HepG2 (cell line): ENCODE results near the gene GNAZ. TPM values are rescaled to one million over a fixed set of nuclear protein-coding genes. Genes with fewer than 3 reads are reported as not detected.

Source experiments
- ARNT2 ChIP-seq: sonication (generic); formaldehyde crosslinking; IDR thresholded peaks from 2 replicates; pipeline ENCODE4 v1.8.0; 2022; ENCODE audit warnings: mild to moderate bottlenecking, low read depth, missing genetic modification reagents, moderate library complexity
- DR1 ChIP-seq: sonication (generic); formaldehyde crosslinking; IDR thresholded peaks from 2 replicates; pipeline ENCODE4 v1.8.0; 2021; ENCODE audit warnings: mild to moderate bottlenecking, missing genetic modification reagents, inconsistent platforms
- GATA4 ChIP-seq: sonication (generic); IDR thresholded peaks from 2 replicates; pipeline ENCODE4 v1.6.1; 2016; ENCODE audit warnings: antibody characterized with exemption, low read depth, borderline replicate concordance
- MED1 ChIP-seq: sonication (generic); formaldehyde crosslinking; IDR thresholded peaks from 2 replicates; pipeline ENCODE4 v1.4.0; 2020; ENCODE audit warnings: missing genetic modification reagents
- NFE2L2 ChIP-seq: fragments of 150-350 bp; IDR thresholded peaks from 2 replicates; pipeline ENCODE4 v1.6.1; 2014; ENCODE audit warnings: low read length
- PCBP2 ChIP-seq: fragments of 200-400 bp; formaldehyde crosslinking; optimal IDR thresholded peaks from 2 replicates; pipeline ENCODE3; 2018; ENCODE audit warnings: low read length, low read depth; ENCODE audit not compliant: poor library complexity, severe bottlenecking
- PPARG ChIP-seq: conservative IDR thresholded peaks from 2 replicates; pipeline ENCODE4 v1.6.1; 2016; ENCODE audit warnings: missing biosample characterization, missing genetic modification reagents
- PTBP1 ChIP-seq: fragments of 200-400 bp; formaldehyde crosslinking; IDR thresholded peaks from 2 replicates; pipeline ENCODE4 v1.6.1; 2018; ENCODE audit warnings: low read length, low read depth; ENCODE audit not compliant: poor library complexity, severe bottlenecking
- RFXAP ChIP-seq: sonication (generic); formaldehyde crosslinking; IDR thresholded peaks from 2 replicates; pipeline ENCODE4 v1.4.0; 2020; ENCODE audit warnings: missing genetic modification reagents, borderline replicate concordance
- SMARCC2 ChIP-seq: fragments of 450-650 bp; IDR thresholded peaks from 2 replicates; pipeline ENCODE4 v1.6.1; 2017; ENCODE audit warnings: antibody characterized with exemption, mild to moderate bottlenecking
- ZMYM2 ChIP-seq: sonication (generic); formaldehyde crosslinking; IDR thresholded peaks from 2 replicates; pipeline ENCODE4 v1.8.0; 2022; ENCODE audit warnings: mild to moderate bottlenecking, missing genetic modification reagents
- ZNF10 ChIP-seq: sonication (generic); formaldehyde crosslinking; IDR thresholded peaks from 2 replicates; pipeline ENCODE4 v1.4.0; 2020; ENCODE audit warnings: mild to moderate bottlenecking, low read depth, missing genetic modification reagents, borderline replicate concordance
- ZNF138 ChIP-seq: sonication (generic); formaldehyde crosslinking; IDR thresholded peaks from 2 replicates; pipeline ENCODE4 v1.5.0; 2020; ENCODE audit warnings: mild to moderate bottlenecking, low read depth, missing genetic modification reagents
- ZNF564 ChIP-seq: sonication (generic); formaldehyde crosslinking; IDR thresholded peaks from 2 replicates; pipeline ENCODE4 v1.8.1; 2023; ENCODE audit warnings: mild to moderate bottlenecking, missing genetic modification reagents
- ZNF678 ChIP-seq: sonication (generic); formaldehyde crosslinking; IDR thresholded peaks from 2 replicates; pipeline ENCODE4 v1.4.0; 2020; ENCODE audit warnings: mild to moderate bottlenecking, missing genetic modification reagents
- polyA plus RNA-seq, 8 experiments: library from polyadenylated mRNA; depleted of rRNA in 3 of 8; stranded (reverse) in 7 of 8; unstranded in 1 of 8; fragments of >200 nt; fragmentation: Illumina TruSeq in 4 of 8; extraction: Trizol in 4 of 8; gene quantifications; 2 replicates each; pipeline versions ENCODE4 v1.2.1 to v1.2.3, GENCODE V29; 2011 to 2016; ENCODE audit warnings: low read depth in 4 of 8, missing spikeins in 1 of 8, mixed read lengths in 1 of 8; ENCODE audit not compliant: insufficient read depth in 1 of 8
- total RNA-seq, 5 experiments: library from RNA; depleted of rRNA; stranded (reverse); fragments of >200 nt; fragmentation: Illumina TruSeq; extraction: Trizol; gene quantifications; 2 replicates each; pipeline ENCODE4 v1.2.3, GENCODE V29; 2016; ENCODE audit warnings: low read depth in 1 of 5
- TF ChIP-seq, protein P1 (sequence below): sonication (generic); formaldehyde crosslinking; IDR thresholded peaks from 2 replicates; pipeline ENCODE4 v1.8.1; 2022; ENCODE audit warnings: mild to moderate bottlenecking, missing genetic modification reagents
- TF ChIP-seq, protein P2 (sequence below): sonication (generic); formaldehyde crosslinking; IDR thresholded peaks from 2 replicates; pipeline ENCODE4 v1.5.0; 2020; ENCODE audit warnings: mild to moderate bottlenecking, missing genetic modification reagents, moderate library complexity
- TF ChIP-seq, protein P3 (sequence below): sonication (generic); IDR thresholded peaks from 2 replicates; pipeline ENCODE4 v1.6.1; 2016; ENCODE audit warnings: low read depth, borderline replicate concordance
- TF ChIP-seq, protein P4 (sequence below): sonication (generic); formaldehyde crosslinking; IDR thresholded peaks from 2 replicates; pipeline ENCODE4 v1.4.0; 2020; ENCODE audit warnings: missing genetic modification reagents
- TF ChIP-seq, protein P5 (sequence below): sonication (generic); formaldehyde crosslinking; IDR thresholded peaks from 2 replicates; pipeline ENCODE4 v1.4.0; 2020; ENCODE audit warnings: mild to moderate bottlenecking, missing genetic modification reagents
- TF ChIP-seq, protein P6 (sequence below): sonication (generic); formaldehyde crosslinking; IDR thresholded peaks from 2 replicates; pipeline ENCODE4 v1.9.0; 2021; ENCODE audit warnings: missing genetic modification reagents, mild to moderate bottlenecking, borderline replicate concordance
- TF ChIP-seq, protein P7 (sequence below): sonication (generic); formaldehyde crosslinking; IDR thresholded peaks from 2 replicates; pipeline ENCODE4 v1.4.0; 2020; ENCODE audit warnings: missing genetic modification reagents

Gene GNAZ
- total and polyA plus RNA-seq, 2 of the 13 experiments (the other 11 are each of a cell fraction or from before 2014, with no cell fraction given), result 11.4 to 22.3 TPM

DNA sequence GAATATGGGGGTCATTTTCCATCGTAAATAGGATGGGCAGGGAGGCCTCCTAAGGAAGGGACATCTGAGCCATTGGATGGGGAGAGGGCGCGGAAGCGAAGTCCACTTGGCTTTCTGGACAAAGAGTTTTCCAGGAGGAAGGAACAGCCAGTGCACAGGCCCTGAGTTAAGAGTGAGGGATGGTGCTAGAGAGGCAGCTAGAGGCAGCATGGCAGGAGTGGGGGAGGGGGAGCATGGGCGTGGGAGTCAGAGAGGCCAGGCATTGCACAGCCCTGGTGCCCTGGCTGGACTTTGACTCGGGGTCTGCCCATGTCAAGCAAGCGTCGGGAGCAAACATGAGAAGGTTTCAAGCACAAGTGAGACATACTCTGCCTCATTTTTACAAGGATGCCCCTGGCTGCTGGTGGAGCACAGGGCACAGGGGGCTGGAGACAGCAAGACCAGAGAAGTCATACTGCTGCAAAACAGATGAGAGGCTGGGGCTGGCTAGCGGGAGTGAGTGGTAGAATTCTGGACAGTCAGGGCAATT is 9.0 kb downstream of the GNAZ start (continued):
- TF ChIP-seq, protein P1, sequence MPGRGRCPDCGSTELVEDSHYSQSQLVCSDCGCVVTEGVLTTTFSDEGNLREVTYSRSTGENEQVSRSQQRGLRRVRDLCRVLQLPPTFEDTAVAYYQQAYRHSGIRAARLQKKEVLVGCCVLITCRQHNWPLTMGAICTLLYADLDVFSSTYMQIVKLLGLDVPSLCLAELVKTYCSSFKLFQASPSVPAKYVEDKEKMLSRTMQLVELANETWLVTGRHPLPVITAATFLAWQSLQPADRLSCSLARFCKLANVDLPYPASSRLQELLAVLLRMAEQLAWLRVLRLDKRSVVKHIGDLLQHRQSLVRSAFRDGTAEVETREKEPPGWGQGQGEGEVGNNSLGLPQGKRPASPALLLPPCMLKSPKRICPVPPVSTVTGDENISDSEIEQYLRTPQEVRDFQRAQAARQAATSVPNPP (CRISPR knock-in tag), result no peak
- TF ChIP-seq, protein P2, sequence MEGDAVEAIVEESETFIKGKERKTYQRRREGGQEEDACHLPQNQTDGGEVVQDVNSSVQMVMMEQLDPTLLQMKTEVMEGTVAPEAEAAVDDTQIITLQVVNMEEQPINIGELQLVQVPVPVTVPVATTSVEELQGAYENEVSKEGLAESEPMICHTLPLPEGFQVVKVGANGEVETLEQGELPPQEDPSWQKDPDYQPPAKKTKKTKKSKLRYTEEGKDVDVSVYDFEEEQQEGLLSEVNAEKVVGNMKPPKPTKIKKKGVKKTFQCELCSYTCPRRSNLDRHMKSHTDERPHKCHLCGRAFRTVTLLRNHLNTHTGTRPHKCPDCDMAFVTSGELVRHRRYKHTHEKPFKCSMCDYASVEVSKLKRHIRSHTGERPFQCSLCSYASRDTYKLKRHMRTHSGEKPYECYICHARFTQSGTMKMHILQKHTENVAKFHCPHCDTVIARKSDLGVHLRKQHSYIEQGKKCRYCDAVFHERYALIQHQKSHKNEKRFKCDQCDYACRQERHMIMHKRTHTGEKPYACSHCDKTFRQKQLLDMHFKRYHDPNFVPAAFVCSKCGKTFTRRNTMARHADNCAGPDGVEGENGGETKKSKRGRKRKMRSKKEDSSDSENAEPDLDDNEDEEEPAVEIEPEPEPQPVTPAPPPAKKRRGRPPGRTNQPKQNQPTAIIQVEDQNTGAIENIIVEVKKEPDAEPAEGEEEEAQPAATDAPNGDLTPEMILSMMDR (CRISPR knock-in tag), result peak; percentile 31; the same call in 1 of the 2 replicates
- TF ChIP-seq, protein P3, sequence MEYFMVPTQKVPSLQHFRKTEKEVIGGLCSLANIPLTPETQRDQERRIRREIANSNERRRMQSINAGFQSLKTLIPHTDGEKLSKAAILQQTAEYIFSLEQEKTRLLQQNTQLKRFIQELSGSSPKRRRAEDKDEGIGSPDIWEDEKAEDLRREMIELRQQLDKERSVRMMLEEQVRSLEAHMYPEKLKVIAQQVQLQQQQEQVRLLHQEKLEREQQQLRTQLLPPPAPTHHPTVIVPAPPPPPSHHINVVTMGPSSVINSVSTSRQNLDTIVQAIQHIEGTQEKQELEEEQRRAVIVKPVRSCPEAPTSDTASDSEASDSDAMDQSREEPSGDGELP, result peak; percentile 49; the same call in 1 of the 2 replicates
- TF ChIP-seq ZMYM2 (CRISPR knock-in tag), result peak; percentile 79
- TF ChIP-seq ZNF10 (CRISPR knock-in tag), result 0 out of 2 replicates have a peak, but pooled peaks have one; percentile 39
- no peak for TF ChIP-seq ARNT2 (CRISPR knock-in tag)
- TF ChIP-seq MED1 (CRISPR knock-in tag), result peak; percentile 75
- TF ChIP-seq GATA4, result no peak
- no peak for TF ChIP-seq NFE2L2
- TF ChIP-seq, protein P4, sequence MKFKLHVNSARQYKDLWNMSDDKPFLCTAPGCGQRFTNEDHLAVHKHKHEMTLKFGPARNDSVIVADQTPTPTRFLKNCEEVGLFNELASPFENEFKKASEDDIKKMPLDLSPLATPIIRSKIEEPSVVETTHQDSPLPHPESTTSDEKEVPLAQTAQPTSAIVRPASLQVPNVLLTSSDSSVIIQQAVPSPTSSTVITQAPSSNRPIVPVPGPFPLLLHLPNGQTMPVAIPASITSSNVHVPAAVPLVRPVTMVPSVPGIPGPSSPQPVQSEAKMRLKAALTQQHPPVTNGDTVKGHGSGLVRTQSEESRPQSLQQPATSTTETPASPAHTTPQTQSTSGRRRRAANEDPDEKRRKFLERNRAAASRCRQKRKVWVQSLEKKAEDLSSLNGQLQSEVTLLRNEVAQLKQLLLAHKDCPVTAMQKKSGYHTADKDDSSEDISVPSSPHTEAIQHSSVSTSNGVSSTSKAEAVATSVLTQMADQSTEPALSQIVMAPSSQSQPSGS (CRISPR knock-in tag), result peak; percentile 63; the same call in 1 of the 2 replicates
- TF ChIP-seq, protein P5, sequence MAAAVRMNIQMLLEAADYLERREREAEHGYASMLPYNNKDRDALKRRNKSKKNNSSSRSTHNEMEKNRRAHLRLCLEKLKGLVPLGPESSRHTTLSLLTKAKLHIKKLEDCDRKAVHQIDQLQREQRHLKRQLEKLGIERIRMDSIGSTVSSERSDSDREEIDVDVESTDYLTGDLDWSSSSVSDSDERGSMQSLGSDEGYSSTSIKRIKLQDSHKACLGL (CRISPR knock-in tag), result peak; percentile 67; the same call in 1 of the 2 replicates
- TF ChIP-seq DR1 (CRISPR knock-in tag), result no peak
- no peak for TF ChIP-seq SMARCC2
- TF ChIP-seq RFXAP (CRISPR knock-in tag), result no peak
- no peak for TF ChIP-seq ZNF564 (CRISPR knock-in tag)
- TF ChIP-seq ZNF138, result no peak
- TF ChIP-seq, protein P6, sequence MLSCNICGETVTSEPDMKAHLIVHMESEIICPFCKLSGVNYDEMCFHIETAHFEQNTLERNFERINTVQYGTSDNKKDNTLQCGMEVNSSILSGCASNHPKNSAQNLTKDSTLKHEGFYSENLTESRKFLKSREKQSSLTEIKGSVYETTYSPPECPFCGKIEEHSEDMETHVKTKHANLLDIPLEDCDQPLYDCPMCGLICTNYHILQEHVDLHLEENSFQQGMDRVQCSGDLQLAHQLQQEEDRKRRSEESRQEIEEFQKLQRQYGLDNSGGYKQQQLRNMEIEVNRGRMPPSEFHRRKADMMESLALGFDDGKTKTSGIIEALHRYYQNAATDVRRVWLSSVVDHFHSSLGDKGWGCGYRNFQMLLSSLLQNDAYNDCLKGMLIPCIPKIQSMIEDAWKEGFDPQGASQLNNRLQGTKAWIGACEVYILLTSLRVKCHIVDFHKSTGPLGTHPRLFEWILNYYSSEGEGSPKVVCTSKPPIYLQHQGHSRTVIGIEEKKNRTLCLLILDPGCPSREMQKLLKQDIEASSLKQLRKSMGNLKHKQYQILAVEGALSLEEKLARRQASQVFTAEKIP (CRISPR knock-in tag), result no peak
- TF ChIP-seq PTBP1, result no peak
- TF ChIP-seq ZNF678, result no peak
- TF ChIP-seq PCBP2, result no peak
- TF ChIP-seq, protein P7, sequence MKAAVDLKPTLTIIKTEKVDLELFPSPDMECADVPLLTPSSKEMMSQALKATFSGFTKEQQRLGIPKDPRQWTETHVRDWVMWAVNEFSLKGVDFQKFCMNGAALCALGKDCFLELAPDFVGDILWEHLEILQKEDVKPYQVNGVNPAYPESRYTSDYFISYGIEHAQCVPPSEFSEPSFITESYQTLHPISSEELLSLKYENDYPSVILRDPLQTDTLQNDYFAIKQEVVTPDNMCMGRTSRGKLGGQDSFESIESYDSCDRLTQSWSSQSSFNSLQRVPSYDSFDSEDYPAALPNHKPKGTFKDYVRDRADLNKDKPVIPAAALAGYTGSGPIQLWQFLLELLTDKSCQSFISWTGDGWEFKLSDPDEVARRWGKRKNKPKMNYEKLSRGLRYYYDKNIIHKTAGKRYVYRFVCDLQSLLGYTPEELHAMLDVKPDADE (CRISPR knock-in tag), result no peak
- TF ChIP-seq PPARG, result no peak
